Stimulated activated CD4-positive, alpha-beta T cell treated with anti-CD3 and anti-CD28 coated beads, Interleukin-12 subunit alpha, Interleukin-12 subunit beta, amount 100 ng/mL, for 48 hours (primary cell): ENCODE data around the gene SELENON.

Experiments used
- DNase-seq, 3 donors: peaks; one replicate each; pipeline ENCODE4 v3.0.0-alpha.2; 2020; ENCODE audit warnings: low read depth in 2 of 3, low spot score in 1 of 3

The SELENON gene

GRCh38 chr1:25809283-25809926 is 9.4 kb downstream of the SELENON start:
- no peak for DNase-seq

GRCh38 chr1:25809929-25810328 is 9.9 kb downstream of the SELENON start:
- DNase-seq: no peak

GRCh38 chr1:25810341-25811299 is 10.6 kb downstream of the SELENON start:
- DNase-seq: peak; percentile 53 to 85 (median 63)

GRCh38 chr1:25811384-25812082 is 11.5 kb downstream of the SELENON start:
- DNase-seq: no peak

GRCh38 chr1:25813071-25813733 is 13.2 kb downstream of the SELENON start:
- no peak for DNase-seq

- no peak for DNase-seq
Observed at GRCh38 chr1:25813734-25814471, 13.9 kb downstream of the SELENON start.

GRCh38 chr1:25814549-25815087 is 14.6 kb downstream of the SELENON start:
- no peak for DNase-seq

- DNase-seq: no peak
Observed at GRCh38 chr1:25815208-25816111, 15.5 kb downstream of the SELENON start.

GRCh38 chr1:25816112-25816718 is 16.2 kb downstream of the SELENON start:
- DNase-seq: no peak

GRCh38 chr1:25817840-25818501 is 18.0 kb downstream of the SELENON start:
- no peak for DNase-seq

- DNase-seq: no peak
Observed at GRCh38 chr1:25818569-25818968, 18.6 kb downstream of the SELENON start.

- DNase-seq: peak; percentile 90 to 92 (median 91)
Observed at GRCh38 chr1:25819491-25820246, 19.7 kb downstream of the SELENON start, which contains the start of gene MTFR1L. Gene MTFR1L, plus strand, starts transcription at chr1:25819954. Its CDS starts 3,151 bp downstream, at chr1:25823105.

- peak in 2 of 3 donors; percentile 56 to 58 for DNase-seq
Observed at GRCh38 chr1:25820247-25821111, 20.5 kb downstream of the SELENON start.

GRCh38 chr1:25821112-25821476 is 21.1 kb downstream of the SELENON start:
- DNase-seq: no peak

GRCh38 chr1:25821630-25822091 is 21.7 kb downstream of the SELENON start:
- DNase-seq: no peak

GRCh38 chr1:25825605-25826004 is 25.6 kb downstream of the SELENON start:
- no peak for DNase-seq
